HEK293T (cell line): ENCODE measurements around the gene CALCR.

Source experiments
- CTCF ChIA-PET: fragments of 350-600 bp; formaldehyde crosslinking; extraction: SDS; loops from one replicate; lab custom pipeline; 2021; ENCODE audit warnings: antibody characterized with exemption, inconsistent platforms; lab: Yijun Ruan, JAX
- POLR2A ChIA-PET: fragments of 350-600 bp; formaldehyde crosslinking; extraction: SDS; loops from one replicate; lab custom pipeline; 2020; ENCODE audit warnings: antibody characterized with exemption, inconsistent platforms; lab: Yijun Ruan, JAX
- DNase-seq: peaks from one replicate; pipeline ENCODE4 v3.0.0; 2012; ENCODE audit warnings: mixed read lengths; ENCODE audit errors: extremely low spot score
- ARNT ChIP-seq: fragments of 450-650 bp; IDR thresholded peaks from 2 replicates; pipeline ENCODE4 v1.6.1; 2017; ENCODE audit warnings: mild to moderate bottlenecking
- BHLHE40 ChIP-seq: fragments of 450-650 bp; IDR thresholded peaks from 2 replicates; pipeline ENCODE4 v1.6.1; 2016; ENCODE audit warnings: mild to moderate bottlenecking, moderate library complexity, borderline replicate concordance
- CTBP1 ChIP-seq: fragments of 450-650 bp; IDR thresholded peaks from 2 replicates; pipeline ENCODE4 v1.6.1; 2016; ENCODE audit warnings: borderline replicate concordance
- ELF4 ChIP-seq: fragments of 450-650 bp; IDR thresholded peaks from 2 replicates; pipeline ENCODE4 v1.6.1; 2017; ENCODE audit warnings: antibody characterized with exemption
- FOXA1 ChIP-seq: fragments of 450-650 bp; IDR thresholded peaks from 2 replicates; pipeline ENCODE4 v1.6.1; 2016; ENCODE audit warnings: mild to moderate bottlenecking
- FOXK2 ChIP-seq: fragments of 450-650 bp; IDR thresholded peaks from 2 replicates; pipeline ENCODE4 v1.6.1; 2016; ENCODE audit warnings: mild to moderate bottlenecking
- FOXM1 ChIP-seq: fragments of 450-650 bp; IDR thresholded peaks from 2 replicates; pipeline ENCODE4 v1.6.1; 2017; ENCODE audit warnings: mild to moderate bottlenecking, borderline replicate concordance
- HDGF ChIP-seq: fragments of 450-650 bp; IDR thresholded peaks from 2 replicates; pipeline ENCODE4 v1.6.1; 2017; ENCODE audit warnings: antibody characterized with exemption, borderline replicate concordance
- L3MBTL2 ChIP-seq: fragments of 450-650 bp; conservative IDR thresholded peaks from 2 replicates; pipeline ENCODE4 v1.6.1; 2016; ENCODE audit warnings: mild to moderate bottlenecking
- LEF1 ChIP-seq: fragments of 450-650 bp; IDR thresholded peaks from 2 replicates; pipeline ENCODE4 v1.6.1; 2017; ENCODE audit warnings: mild to moderate bottlenecking, borderline replicate concordance
- NFRKB ChIP-seq: fragments of 450-650 bp; IDR thresholded peaks from 2 replicates; pipeline ENCODE4 v1.6.1; 2016; ENCODE audit warnings: mild to moderate bottlenecking, moderate library complexity
- PKNOX1 ChIP-seq: fragments of 450-650 bp; IDR thresholded peaks from 2 replicates; pipeline ENCODE4 v1.6.1; 2016
- SP1 ChIP-seq: fragments of 450-650 bp; IDR thresholded peaks from 2 replicates; pipeline ENCODE4 v1.6.1; 2017
- SUZ12 ChIP-seq: fragments of 450-650 bp; IDR thresholded peaks from 2 replicates; pipeline ENCODE4 v1.6.1; 2016; ENCODE audit warnings: mild to moderate bottlenecking
- TARDBP ChIP-seq: fragments of 450-650 bp; IDR thresholded peaks from 2 replicates; pipeline ENCODE4 v1.6.1; 2016
- ZNF384 ChIP-seq: fragments of 450-650 bp; IDR thresholded peaks from 2 replicates; pipeline ENCODE4 v1.6.1; 2016

CALCR gene

DNA sequence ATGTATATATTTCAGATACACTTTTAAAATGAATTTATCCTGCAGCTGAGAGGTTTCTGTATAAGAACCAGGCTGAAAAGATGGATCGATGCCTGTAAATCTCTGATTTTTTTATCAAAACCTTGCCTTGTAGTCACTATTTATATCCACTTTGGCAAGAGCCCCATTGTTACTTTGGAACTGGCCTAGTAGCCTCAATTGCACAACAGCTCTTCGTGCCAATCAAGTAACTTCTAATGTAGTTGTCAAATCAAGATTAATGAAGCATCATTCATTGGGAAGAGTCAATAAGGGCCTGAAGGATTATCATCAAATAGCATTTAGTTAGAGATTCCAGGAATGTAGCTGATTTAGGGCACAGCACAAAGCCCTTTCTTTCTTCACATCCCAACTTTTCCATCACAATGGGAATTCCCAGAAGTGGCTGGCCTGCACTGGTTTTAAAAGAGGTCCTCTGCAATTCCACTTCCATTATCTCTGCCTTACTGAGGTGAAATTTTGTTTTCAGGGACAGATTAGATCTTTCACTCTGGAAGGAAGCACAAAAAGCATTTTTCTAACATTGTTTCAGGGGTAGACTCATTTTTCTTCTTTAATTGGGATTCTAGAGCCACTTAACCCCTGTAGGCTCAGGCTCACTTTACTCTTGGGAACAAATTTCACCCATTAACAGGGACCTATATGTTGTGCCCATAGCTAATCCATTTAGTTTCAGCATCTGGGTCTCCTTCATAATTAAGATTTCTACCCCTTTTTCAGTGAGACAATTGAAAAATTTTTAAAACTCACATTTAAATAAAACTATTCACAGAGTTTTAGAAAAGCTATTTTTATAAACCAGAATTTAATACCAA lies 97.8 kb downstream of the CALCR start:
- CTCF ChIA-PET = interaction anchor here (1.0 kb wide), 1 partner anchor 102 kb away, joined by 3 read pairs; no protein-coding TSS in a partner anchor
- TF ChIP-seq PKNOX1 = no peak
- no peak for TF ChIP-seq NFRKB
- TF ChIP-seq ZNF384 = no peak
- no peak for TF ChIP-seq FOXM1
- TF ChIP-seq HDGF = no peak
- no peak for TF ChIP-seq ARNT
- TF ChIP-seq TARDBP = no peak
- TF ChIP-seq FOXA1 = no peak
- TF ChIP-seq CTBP1 = no peak
- TF ChIP-seq SUZ12 = no peak
- TF ChIP-seq SP1 = no peak
- TF ChIP-seq ELF4 = no peak
- no peak for TF ChIP-seq BHLHE40
- TF ChIP-seq FOXK2 = no peak
- no peak for DNase-seq
- POLR2A ChIA-PET = no interaction called here

- ChIA-PET POLR2A (no interaction called here), CTCF (interaction anchor here (1.0 kb wide), 1 partner anchor 101 kb away, joined by 3 read pairs; no protein-coding TSS in a partner anchor)
- DNase-seq = no peak
- TF ChIP-seq ZNF384 = no peak
- TF ChIP-seq ELF4 = no peak
- no peak for TF ChIP-seq LEF1
- TF ChIP-seq TARDBP = no peak
Measured at GRCh38 chr7:93475811-93476210, 98.7 kb downstream of the CALCR start.

GRCh38 chr7:93471456-93471855 lies 103.1 kb downstream of the CALCR start:
- no peak for DNase-seq
- ChIA-PET CTCF (no interaction called here), POLR2A (no interaction called here)
- TF ChIP-seq L3MBTL2 (no peak), LEF1 (no peak), BHLHE40 (no peak), CTBP1 (no peak), SUZ12 (no peak), PKNOX1 (no peak), FOXM1 (no peak), SP1 (no peak), ARNT (no peak), TARDBP (no peak), ZNF384 (no peak), HDGF (no peak), NFRKB (no peak)

DNA sequence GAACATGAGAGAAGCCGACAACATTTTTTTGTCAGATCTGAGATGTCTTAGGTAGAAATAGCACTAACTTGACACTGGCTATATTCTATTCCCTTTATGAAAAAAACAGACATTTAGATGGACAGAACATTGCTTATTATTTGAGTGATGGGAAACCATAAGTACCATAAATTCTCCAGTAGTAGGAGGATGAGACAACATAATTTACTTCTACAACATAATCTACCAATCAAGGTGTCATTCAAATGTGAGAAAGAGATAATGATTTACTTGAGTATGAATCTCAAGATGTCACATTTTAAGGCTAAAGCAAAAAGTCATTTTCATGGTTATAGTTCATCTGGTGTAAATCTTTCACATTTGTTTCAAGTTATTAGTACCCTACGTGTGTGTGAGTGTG lies 110.8 kb downstream of the CALCR start:
- CTCF ChIA-PET = no interaction called here
- no peak for DNase-seq
- no peak for TF ChIP-seq ZNF384
- TF ChIP-seq BHLHE40 = no peak
- no peak for TF ChIP-seq FOXA1
- no peak for TF ChIP-seq HDGF
- no peak for TF ChIP-seq SP1
- TF ChIP-seq FOXM1 = no peak
- TF ChIP-seq FOXK2 = no peak
- TF ChIP-seq ELF4 = no peak
- no peak for TF ChIP-seq SUZ12
- TF ChIP-seq L3MBTL2 = no peak
- TF ChIP-seq LEF1 = no peak
- no peak for TF ChIP-seq CTBP1
- POLR2A ChIA-PET = no interaction called here

GRCh38 chr7:93461350-93461749 lies 113.2 kb downstream of the CALCR start:
- DNase-seq = no peak
- ChIA-PET POLR2A (no interaction called here), CTCF (no interaction called here)
- TF ChIP-seq CTBP1 (no peak), PKNOX1 (no peak), LEF1 (no peak), SP1 (no peak), ARNT (no peak), HDGF (no peak), ELF4 (no peak), FOXA1 (no peak), FOXM1 (no peak), TARDBP (no peak), ZNF384 (no peak), SUZ12 (no peak), L3MBTL2 (no peak)

GRCh38 chr7:93453262-93453661 lies 121.3 kb downstream of the CALCR start:
- POLR2A ChIA-PET = interaction anchor here (0.7 kb wide), 1 partner anchor 76 kb away, joined by 3 read pairs; no protein-coding TSS in a partner anchor

More at GRCh38 chr7:93453262-93453661, 121.3 kb downstream of the CALCR start:
- no peak for DNase-seq
- no peak for TF ChIP-seq ELF4
- no peak for TF ChIP-seq SUZ12
- no peak for TF ChIP-seq ARNT
- no peak for TF ChIP-seq HDGF
- no peak for TF ChIP-seq BHLHE40
- no peak for TF ChIP-seq NFRKB
- TF ChIP-seq TARDBP = no peak
- no peak for TF ChIP-seq LEF1
- no peak for TF ChIP-seq FOXK2
- TF ChIP-seq FOXA1 = no peak
- no peak for TF ChIP-seq L3MBTL2
- no peak for TF ChIP-seq ZNF384
- no peak for TF ChIP-seq FOXM1
- CTCF ChIA-PET = interaction anchor here (1.8 kb wide), 1 partner anchor 10 kb away, joined by 8 read pairs; no protein-coding TSS in a partner anchor
